HepG2 (cell line): ENCODE measurements around the gene AHNAK. TPM values are rescaled to one million over a fixed set of nuclear protein-coding genes. Genes with fewer than 3 reads are reported as not detected.
A peak's percentile ranks its signal among the peaks of the same experiment; 100 is the strongest.

ENCODE experiments used
- ATAC-seq: fragments of 200-7000 bp; cut with Tn5 transposase; 3 replicates; pipeline ENCODE4 v1.9.1; 2020; ENCODE audit warnings: mild to moderate bottlenecking, moderate library complexity
- BruUV-seq: library from RNA; stranded (reverse); fragments of 400-500 nt; replicated peaks from 2 replicates; lab custom pipeline; 2021; lab: Mats Ljungman, UMichigan
- CTCF ChIA-PET: fragments of 300-600 bp; formaldehyde crosslinking; extraction: SDS; loops from one replicate; lab custom pipeline; 2021; ENCODE audit warnings: low total read pairs, inconsistent platforms, low intra/inter-chr PET ratio; lab: Yijun Ruan, JAX
- POLR2A ChIA-PET: fragments of 350-600 bp; sonication (Branson Sonifier 250); formaldehyde crosslinking; loops from one replicate; lab custom pipeline; 2020; ENCODE audit warnings: antibody characterized with exemption, inconsistent platforms; lab: Yijun Ruan, JAX
- DNase-seq: peaks from one replicate; pipeline ENCODE4 v3.0.0-alpha.2; 2015; ENCODE audit warnings: low spot score
- FAIRE-seq: peaks from 3 replicates; lab custom pipeline; 2011; peaks lifted over from hg19 to GRCh38; lab: Jason Lieb, UNC
- H2AFZ ChIP-seq: one replicate; pipeline ENCODE4 v1.6.1; 2011; ENCODE audit warnings: low read length, inconsistent platforms
- H3K27ac ChIP-seq: fragments of 300-600 bp; 3 replicates; pipeline ENCODE4 v1.8.0; 2011; ENCODE audit warnings: mixed run types, mild to moderate bottlenecking, mixed read lengths, low read length, inconsistent platforms; ENCODE audit not compliant: insufficient read depth; ENCODE audit errors: extremely low read length
- H3K27me3 ChIP-seq, 2 experiments: fragments of 200-600 bp in 1 of 2; 2 replicates in 1 of 2; 3 replicates in 1 of 2; pipeline versions ENCODE4 v1.6.0 to v1.8.0; 2011; ENCODE audit warnings: low read length in 2 of 2, mild to moderate bottlenecking in 2 of 2, moderate library complexity in 2 of 2, inconsistent platforms in 1 of 2; ENCODE audit not compliant: insufficient read depth in 2 of 2, control insufficient read depth in 1 of 2
- H3K36me3 ChIP-seq, 2 experiments: fragments of 200-600 bp in 1 of 2; replicated peaks in 1 of 2; 2 replicates in 1 of 2; 3 replicates in 1 of 2; pipeline versions ENCODE4 v1.5.1 to v1.8.0; 2011; ENCODE audit warnings: low read length in 2 of 2, inconsistent platforms in 1 of 2; ENCODE audit not compliant: insufficient read depth in 2 of 2, control insufficient read depth in 1 of 2
- H3K4me1 ChIP-seq: 2 replicates; pipeline ENCODE4 v1.5.1; 2012; ENCODE audit warnings: low read length, inconsistent platforms; ENCODE audit not compliant: insufficient read depth
- H3K4me2 ChIP-seq: 2 replicates; pipeline ENCODE4 v1.6.0; 2011; ENCODE audit warnings: low read depth, low read length, inconsistent platforms
- H3K4me3 ChIP-seq, 3 experiments: fragments of 200-600 bp in 1 of 3; sonication (generic), shearing (Covaris generic) in 1 of 3; replicated peaks in 1 of 3; 2 replicates each; pipeline ENCODE4 v1.5.1; 2011 to 2016; ENCODE audit warnings: low read length in 3 of 3, inconsistent platforms in 2 of 3, low read depth in 2 of 3, mild to moderate bottlenecking in 2 of 3, control low read depth in 1 of 3, mixed read lengths in 1 of 3; ENCODE audit not compliant: insufficient read depth in 1 of 3
- H3K79me2 ChIP-seq: one replicate; pipeline ENCODE4 v1.6.1; 2011; ENCODE audit warnings: low read length, inconsistent platforms; ENCODE audit not compliant: insufficient read depth
- H3K9ac ChIP-seq: 2 replicates; pipeline ENCODE4 v1.6.0; 2011; ENCODE audit warnings: mild to moderate bottlenecking, low read depth, low read length, inconsistent platforms; ENCODE audit not compliant: insufficient read depth
- H3K9me3 ChIP-seq: 2 replicates; pipeline ENCODE4 v1.5.1; 2012; ENCODE audit warnings: mild to moderate bottlenecking, low read length
- H4K20me1 ChIP-seq: 2 replicates; pipeline ENCODE4 v1.6.0; 2011; ENCODE audit warnings: inconsistent platforms, mild to moderate bottlenecking, low read length, moderate library complexity; ENCODE audit not compliant: insufficient read depth
- JARID2 ChIP-seq: sonication (generic); formaldehyde crosslinking; IDR thresholded peaks from 2 replicates; pipeline ENCODE4 v1.8.1; 2023; ENCODE audit warnings: missing genetic modification reagents, inconsistent platforms; ENCODE audit not compliant: insufficient replicate concordance
- MAX ChIP-seq: IDR thresholded peaks from 2 replicates; pipeline ENCODE4 v1.6.1; 2012; ENCODE audit warnings: inconsistent platforms
- PHF20 ChIP-seq: sonication (generic); formaldehyde crosslinking; IDR thresholded peaks from 2 replicates; pipeline ENCODE4 v1.5.0; 2020; ENCODE audit warnings: mild to moderate bottlenecking, missing genetic modification reagents
- RARG ChIP-seq: sonication (generic); formaldehyde crosslinking; IDR thresholded peaks from 2 replicates; pipeline ENCODE4 v1.4.0; 2020; ENCODE audit warnings: low read depth, mild to moderate bottlenecking, missing genetic modification reagents
- REST ChIP-seq, 2 experiments: IDR thresholded peaks; 2 replicates each; pipeline ENCODE4 v1.6.1; 2011 to 2012; ENCODE audit warnings: low read length in 2 of 2, borderline replicate concordance in 1 of 2, low read depth in 1 of 2, mild to moderate bottlenecking in 1 of 2, moderate library complexity in 1 of 2
- SKI ChIP-seq: fragments of 450-650 bp; IDR thresholded peaks from one replicate; pipeline ENCODE4 v1.6.1; 2018; ENCODE audit warnings: mild to moderate bottlenecking; ENCODE audit not compliant: partially characterized antibody
- SOX13 ChIP-seq, 3 experiments: fragments of 450-650 bp in 1 of 3; sonication (generic) in 1 of 3; formaldehyde crosslinking in 1 of 3; IDR thresholded peaks in 2 of 3; conservative IDR thresholded peaks in 1 of 3; 2 replicates each; pipeline versions ENCODE4 v1.5.0 to v1.6.1; 2016 to 2020; ENCODE audit warnings: antibody characterized with exemption in 1 of 3, mild to moderate bottlenecking in 1 of 3, missing compliant biosample characterization in 1 of 3, missing genetic modification reagents in 1 of 3, moderate library complexity in 1 of 3
- ZNF17 ChIP-seq: sonication (generic); formaldehyde crosslinking; IDR thresholded peaks from 2 replicates; pipeline ENCODE4 v1.5.0; 2020; ENCODE audit warnings: mild to moderate bottlenecking, missing genetic modification reagents
- ZNF224 ChIP-seq: sonication (generic); formaldehyde crosslinking; IDR thresholded peaks from 2 replicates; pipeline ENCODE4 v1.5.0; 2020; ENCODE audit warnings: mild to moderate bottlenecking, missing genetic modification reagents
- ZNF292 ChIP-seq: sonication (generic); formaldehyde crosslinking; IDR thresholded peaks from 2 replicates; pipeline ENCODE4 v1.8.1; 2022; ENCODE audit warnings: mild to moderate bottlenecking, low read depth, missing genetic modification reagents, borderline replicate concordance
- ZNF552 ChIP-seq: sonication (generic); formaldehyde crosslinking; IDR thresholded peaks from 2 replicates; pipeline ENCODE4 v1.9.0; 2022; ENCODE audit warnings: missing genetic modification reagents, mild to moderate bottlenecking, borderline replicate concordance
- WGBS: methylation state at CpG from one replicate; pipeline ENCODE4 v1.1.6; 2017; ENCODE audit warnings: low lambda C conversion rate; 5-methylcytosine and 5-hydroxymethylcytosine counted together
- in situ Hi-C: cut with HindIII; loops from 2 replicates; pipeline ENCODE4 v1.10.0; 2017; ENCODE audit warnings: low pct_unique_long_range_greater_than_20kb; ENCODE audit not compliant: extremely low pct_ligation_motif_present
- intact Hi-C: fragments of 100-400 bp; cut with micrococcal nuclease; formaldehyde crosslinking; loops from one replicate; pipeline ENCODE4 v1.10.0; 2022; ENCODE audit not compliant: unreplicated experiment
- polyA plus RNA-seq, 8 experiments: library from polyadenylated mRNA; depleted of rRNA in 3 of 8; stranded (reverse) in 7 of 8; unstranded in 1 of 8; fragments of >200 nt; fragmentation: Illumina TruSeq in 4 of 8; extraction: Trizol in 4 of 8; gene quantifications; 2 replicates each; pipeline versions ENCODE4 v1.2.1 to v1.2.3, GENCODE V29; 2011 to 2016; ENCODE audit warnings: low read depth in 4 of 8, missing spikeins in 1 of 8, mixed read lengths in 1 of 8; ENCODE audit not compliant: insufficient read depth in 1 of 8
- total RNA-seq, 5 experiments: library from RNA; depleted of rRNA; stranded (reverse); fragments of >200 nt; fragmentation: Illumina TruSeq; extraction: Trizol; gene quantifications; 2 replicates each; pipeline ENCODE4 v1.2.3, GENCODE V29; 2016; ENCODE audit warnings: low read depth in 1 of 5
- TF ChIP-seq, protein P1 (sequence below): sonication (generic); formaldehyde crosslinking; IDR thresholded peaks from 2 replicates; pipeline ENCODE4 v1.8.0; 2022; ENCODE audit warnings: missing genetic modification reagents, low read depth, mild to moderate bottlenecking, borderline replicate concordance

The AHNAK gene
- total and polyA plus RNA-seq, 2 of the 13 experiments (the other 11 are each of a cell fraction or from before 2014, with no cell fraction given) = 23.4 to 25.0 TPM

DNA sequence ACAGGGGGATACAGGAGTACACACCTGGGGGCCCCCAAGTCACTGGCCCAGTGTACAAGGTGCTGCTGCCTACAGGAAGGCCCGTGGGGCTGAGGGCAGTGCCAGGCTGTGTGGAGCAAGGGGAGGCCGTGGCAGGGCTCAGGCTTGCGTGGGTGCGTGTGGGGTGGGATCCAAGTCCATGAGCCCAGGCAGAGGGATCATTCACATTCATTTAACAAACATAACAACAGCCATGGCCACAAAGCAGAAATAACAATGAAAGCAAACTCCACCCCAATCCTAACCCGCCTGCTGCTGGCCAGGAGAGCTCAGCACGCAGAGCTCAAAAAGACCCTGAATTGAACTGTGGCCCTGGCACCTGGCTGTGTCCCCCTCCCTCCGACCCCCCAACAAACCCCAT is 144.8 kb downstream of the AHNAK start:
- Histone ChIP-seq H2AFZ (no peak overlapping the region), H3K36me3 (no peaks in the 10 kb centered on the region), H3K9me3 (no peaks in the 10 kb centered on the region), H3K27ac (no peak overlapping the region)
- no peak for FAIRE-seq
- no TSS peak for BruUV-seq
- CTCF ChIA-PET = no interaction called here
- in situ Hi-C loops = no loop called here
- no peak for ATAC-seq
- TF ChIP-seq SOX13 (IDR thresholded peaks at IDR 0.05) (no peak), SOX13 (CRISPR knock-in tag; conservative IDR thresholded peaks at IDR 0.05 in 1 of 2, IDR thresholded peaks at IDR 0.05 in 1 of 2) (no peak), JARID2 (CRISPR knock-in tag) (no peak), REST (IDR thresholded peaks at IDR 0.05; ENCODE audit: borderline replicate concordance in 1 of 2, low read depth in 1 of 2, low read length in 2 of 2) (no peak), PHF20 (no peak), ZNF17 (CRISPR knock-in tag) (no peak), SKI (no peak), ZNF292 (no peak), RARG (CRISPR knock-in tag) (no peak), ZNF224 (CRISPR knock-in tag) (no peak), ZNF552 (CRISPR knock-in tag) (no peak), MAX (no peak)
- TF ChIP-seq, protein P1, sequence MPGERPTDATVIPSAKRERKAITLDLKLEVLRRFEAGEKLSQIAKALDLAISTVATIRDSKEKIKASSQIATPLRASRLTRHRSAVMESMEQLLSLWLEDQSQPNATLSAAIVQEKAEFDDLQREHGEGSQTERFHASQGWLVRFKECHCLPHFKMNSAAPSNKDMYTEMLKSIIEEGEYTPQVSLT (CRISPR knock-in tag) = no peak
- TF ChIP-seq, all 625 proteins: peak for 0
- Histone ChIP-seq H3K79me2 (no peaks in the 10 kb centered on the region), H3K27me3 (peaks cover 5 to 43% of the 10 kb centered on the region in 2 experiments; a peak in 4 of 5 replicates), H3K4me1 (peaks cover 52% of the 10 kb centered on the region), H3K4me2 (peak overlapping the region; percentile 45; the same call in 1 of the 2 replicates), H4K20me1 (no peaks in the 10 kb centered on the region), H3K4me3 (peak overlapping the region in 1 of 3 experiments; percentile 23; a peak in 1 of 6 replicates), H3K9ac (no peak overlapping the region)
- no peak for DNase-seq
- intact Hi-C loops = no loop called here
- POLR2A ChIA-PET = interaction anchor here (1.3 kb wide), 2 partner anchors 9 to 325 kb away, joined by 3 to 4 read pairs; no protein-coding TSS in a partner anchor
- WGBS = 25% methylated on average over 2 of the region's 7 CpGs
